K562 (cell line): Measurements from ENCODE around the gene NOSIP. TPM values are rescaled to one million over a fixed set of nuclear protein-coding genes. Genes with fewer than 3 reads are reported as not detected.

Experiments used
- ARID2 ChIP-seq: fragments of 450-650 bp; IDR thresholded peaks from 2 replicates; pipeline ENCODE4 v1.6.1; 2017; ENCODE audit warnings: antibody characterized with exemption, mild to moderate bottlenecking
- ASH1L ChIP-seq: fragments of 450-650 bp; IDR thresholded peaks from 2 replicates; pipeline ENCODE4 v1.6.1; 2018; ENCODE audit warnings: borderline replicate concordance, mild to moderate bottlenecking, low read depth; ENCODE audit not compliant: partially characterized antibody
- ATF1 ChIP-seq, 2 experiments: fragments of 450-650 bp in 1 of 2; IDR thresholded peaks; 2 replicates each; pipeline ENCODE4 v1.6.1; 2016; ENCODE audit warnings: missing compliant biosample characterization in 1 of 2, missing genetic modification characterization in 1 of 2
- CREM ChIP-seq: IDR thresholded peaks from 2 replicates; pipeline ENCODE4 v1.6.1; 2014; ENCODE audit warnings: antibody characterized with exemption, low read depth
- DDX20 ChIP-seq: fragments of 450-650 bp; IDR thresholded peaks from 2 replicates; pipeline ENCODE4 v1.6.1; 2016; ENCODE audit warnings: missing genetic modification characterization, low read depth, mild to moderate bottlenecking, missing compliant biosample characterization, moderate library complexity
- HCFC1 ChIP-seq: IDR thresholded peaks from 2 replicates; pipeline ENCODE4 v1.6.1; 2012; ENCODE audit warnings: low read depth, low read length, improper control_type of control experiment
- MCM7 ChIP-seq, 2 experiments: fragments of 450-650 bp; IDR thresholded peaks; 2 replicates each; pipeline ENCODE4 v1.6.1; 2016 to 2018
- PTTG1 ChIP-seq: fragments of 450-650 bp; IDR thresholded peaks from 2 replicates; pipeline ENCODE4 v1.6.1; 2016; ENCODE audit warnings: low read depth, mild to moderate bottlenecking, missing genetic modification characterization, missing compliant biosample characterization
- RHOXF2B ChIP-seq: fragments of 250-450 bp; sonication (Bioruptor Pico); conservative IDR thresholded peaks from 2 replicates; pipeline ENCODE4 v1.5.1; 2021
- SIRT6 ChIP-seq: IDR thresholded peaks from one replicate; pipeline ENCODE4 v1.6.1; 2012; ENCODE audit warnings: low read depth, mild to moderate bottlenecking, control low read depth, inconsistent platforms, low read length, moderate library complexity
- SMARCA5 ChIP-seq: fragments of 450-650 bp; IDR thresholded peaks from 2 replicates; pipeline ENCODE4 v1.6.1; 2016
- SMARCC2 ChIP-seq: fragments of 450-650 bp; IDR thresholded peaks from 2 replicates; pipeline ENCODE4 v1.6.1; 2017; ENCODE audit warnings: antibody characterized with exemption, moderate library complexity, mild to moderate bottlenecking, low read depth
- WHSC1 ChIP-seq: IDR thresholded peaks from one replicate; pipeline ENCODE4 v1.6.1; 2012; ENCODE audit warnings: low read length, control low read depth, inconsistent platforms
- ZNF175 ChIP-seq: fragments of 200-800 bp; sonication (Bioruptor generic); IDR thresholded peaks from 2 replicates; pipeline ENCODE4 v1.6.1; 2016; ENCODE audit warnings: low read depth, mild to moderate bottlenecking, missing genetic modification characterization, missing compliant biosample characterization
- ZNF41 ChIP-seq: fragments of 250-450 bp; sonication (Bioruptor Pico); conservative IDR thresholded peaks from 2 replicates; pipeline ENCODE4 v1.4.0; 2020; ENCODE audit warnings: mild to moderate bottlenecking
- ZNF699 ChIP-seq: fragments of 250-450 bp; sonication (Bioruptor Pico); IDR thresholded peaks from 2 replicates; pipeline ENCODE4 v1.8.0; 2021; ENCODE audit warnings: mild to moderate bottlenecking, moderate library complexity; ENCODE audit not compliant: insufficient replicate concordance
- polyA plus RNA-seq, 8 experiments: library from polyadenylated mRNA; depleted of rRNA in 4 of 8; stranded (reverse) in 5 of 8; unstranded in 3 of 8; fragments of >200 nt; fragmentation: Nextera tagmentation in 2 of 8; fragmentation: Illumina TruSeq in 1 of 8; extraction: Ambion mirVana in 2 of 8; extraction: Trizol in 1 of 8; gene quantifications; 2 replicates each; pipeline versions ENCODE4 v1.2.1 to v1.2.3, GENCODE V29; 2011 to 2014; ENCODE audit warnings: inconsistent platforms in 1 of 8, missing spikeins in 1 of 8
- total RNA-seq, 7 experiments: library from RNA; depleted of rRNA in 6 of 7; stranded (reverse); fragments of >200 nt in 6 of 7; fragmentation: Illumina TruSeq in 2 of 7; extraction: Trizol in 2 of 7; gene quantifications; 2 replicates each; pipeline versions ENCODE4 v1.2.1 to v1.2.3, GENCODE V29; 2011 to 2021; ENCODE audit warnings: low replicate concordance in 1 of 7
- TF ChIP-seq, protein P1 (sequence below): sonication (generic); formaldehyde crosslinking; IDR thresholded peaks from 2 replicates; pipeline ENCODE4 v1.8.0; 2023; ENCODE audit warnings: mild to moderate bottlenecking, missing genetic modification reagents
- TF ChIP-seq, protein P2 (sequence below): fragments of 250-450 bp; sonication (Bioruptor Pico); IDR thresholded peaks from 2 replicates; pipeline ENCODE4 v1.4.0; 2020; ENCODE audit warnings: borderline replicate concordance
- TF ChIP-seq, protein P3 (sequence below): fragments of 250-450 bp; sonication (Bioruptor Pico); IDR thresholded peaks from 2 replicates; pipeline ENCODE4 v1.4.0; 2020; ENCODE audit warnings: mild to moderate bottlenecking, moderate library complexity

NOSIP gene
- total and polyA plus RNA-seq, 9 of the 15 experiments (the other 6 are each of a cell fraction or from before 2014, with no cell fraction given) = 14.4 to 153 (median 79.9) TPM

DNA sequence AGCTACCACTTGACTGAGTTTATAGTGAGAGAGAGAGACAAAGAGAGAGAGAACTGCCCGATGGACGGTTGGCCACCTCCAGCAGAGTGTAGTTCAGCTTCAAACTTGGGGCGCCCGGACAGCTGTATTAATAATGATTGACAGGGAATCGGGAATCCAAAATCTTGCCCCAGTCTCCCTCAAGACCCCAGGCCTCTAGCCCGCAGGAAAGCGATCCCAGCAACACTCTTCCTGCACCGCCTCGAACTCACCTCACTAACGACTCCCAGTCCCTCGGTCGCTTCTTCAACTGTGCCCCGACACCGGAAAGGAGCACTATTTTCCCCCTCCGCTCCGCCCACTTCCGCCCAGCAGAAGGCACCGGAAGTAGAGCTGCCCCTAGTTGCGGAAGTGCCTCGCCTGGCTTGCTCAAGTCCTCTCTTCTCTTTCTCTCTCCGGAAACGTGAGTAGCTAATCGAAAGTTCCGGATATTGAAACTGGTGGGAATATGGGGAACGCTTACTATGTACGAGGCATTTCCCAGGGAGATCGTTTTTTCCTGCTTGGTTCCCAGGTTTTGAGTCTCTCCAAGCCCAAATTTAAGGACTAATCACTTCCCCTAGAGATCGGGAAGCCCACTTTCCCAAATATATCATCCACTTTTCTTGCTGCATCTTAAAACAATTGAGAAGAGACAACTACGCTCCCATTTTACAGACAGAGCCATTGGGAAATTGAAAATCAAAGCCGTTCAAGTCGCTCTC is at the start of gene NOSIP (continued):
- TF ChIP-seq, protein P1, sequence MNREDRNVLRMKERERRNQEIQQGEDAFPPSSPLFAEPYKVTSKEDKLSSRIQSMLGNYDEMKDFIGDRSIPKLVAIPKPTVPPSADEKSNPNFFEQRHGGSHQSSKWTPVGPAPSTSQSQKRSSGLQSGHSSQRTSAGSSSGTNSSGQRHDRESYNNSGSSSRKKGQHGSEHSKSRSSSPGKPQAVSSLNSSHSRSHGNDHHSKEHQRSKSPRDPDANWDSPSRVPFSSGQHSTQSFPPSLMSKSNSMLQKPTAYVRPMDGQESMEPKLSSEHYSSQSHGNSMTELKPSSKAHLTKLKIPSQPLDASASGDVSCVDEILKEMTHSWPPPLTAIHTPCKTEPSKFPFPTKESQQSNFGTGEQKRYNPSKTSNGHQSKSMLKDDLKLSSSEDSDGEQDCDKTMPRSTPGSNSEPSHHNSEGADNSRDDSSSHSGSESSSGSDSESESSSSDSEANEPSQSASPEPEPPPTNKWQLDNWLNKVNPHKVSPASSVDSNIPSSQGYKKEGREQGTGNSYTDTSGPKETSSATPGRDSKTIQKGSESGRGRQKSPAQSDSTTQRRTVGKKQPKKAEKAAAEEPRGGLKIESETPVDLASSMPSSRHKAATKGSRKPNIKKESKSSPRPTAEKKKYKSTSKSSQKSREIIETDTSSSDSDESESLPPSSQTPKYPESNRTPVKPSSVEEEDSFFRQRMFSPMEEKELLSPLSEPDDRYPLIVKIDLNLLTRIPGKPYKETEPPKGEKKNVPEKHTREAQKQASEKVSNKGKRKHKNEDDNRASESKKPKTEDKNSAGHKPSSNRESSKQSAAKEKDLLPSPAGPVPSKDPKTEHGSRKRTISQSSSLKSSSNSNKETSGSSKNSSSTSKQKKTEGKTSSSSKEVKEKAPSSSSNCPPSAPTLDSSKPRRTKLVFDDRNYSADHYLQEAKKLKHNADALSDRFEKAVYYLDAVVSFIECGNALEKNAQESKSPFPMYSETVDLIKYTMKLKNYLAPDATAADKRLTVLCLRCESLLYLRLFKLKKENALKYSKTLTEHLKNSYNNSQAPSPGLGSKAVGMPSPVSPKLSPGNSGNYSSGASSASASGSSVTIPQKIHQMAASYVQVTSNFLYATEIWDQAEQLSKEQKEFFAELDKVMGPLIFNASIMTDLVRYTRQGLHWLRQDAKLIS (CRISPR knock-in tag) = no peak
- no peak for TF ChIP-seq ZNF175 (CRISPR knock-in tag)
- no peak for TF ChIP-seq WHSC1
- peak; percentile 99 for TF ChIP-seq HCFC1
- no peak for TF ChIP-seq ZNF699
- TF ChIP-seq ATF1 (CRISPR knock-in tag; IDR thresholded peaks at IDR 0.05) = no peak
- TF ChIP-seq ATF1 (tag; IDR thresholded peaks at IDR 0.05) = peak; percentile 76
- TF ChIP-seq, protein P2, sequence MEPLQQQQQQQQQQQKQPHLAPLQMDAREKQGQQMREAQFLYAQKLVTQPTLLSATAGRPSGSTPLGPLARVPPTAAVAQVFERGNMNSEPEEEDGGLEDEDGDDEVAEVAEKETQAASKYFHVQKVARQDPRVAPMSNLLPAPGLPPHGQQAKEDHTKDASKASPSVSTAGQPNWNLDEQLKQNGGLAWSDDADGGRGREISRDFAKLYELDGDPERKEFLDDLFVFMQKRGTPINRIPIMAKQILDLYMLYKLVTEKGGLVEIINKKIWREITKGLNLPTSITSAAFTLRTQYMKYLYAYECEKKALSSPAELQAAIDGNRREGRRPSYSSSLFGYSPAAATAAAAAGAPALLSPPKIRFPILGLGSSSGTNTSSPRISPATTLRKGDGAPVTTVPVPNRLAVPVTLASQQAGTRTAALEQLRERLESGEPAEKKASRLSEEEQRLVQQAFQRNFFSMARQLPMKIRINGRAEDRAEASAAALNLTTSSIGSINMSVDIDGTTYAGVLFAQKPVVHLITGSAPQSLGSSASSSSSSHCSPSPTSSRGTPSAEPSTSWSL (CRISPR knock-in tag) = no peak
- TF ChIP-seq ARID2 = no peak
- TF ChIP-seq SMARCA5 = 0 out of 2 replicates have a peak, but pooled peaks have one; percentile 28
- no peak for TF ChIP-seq RHOXF2B (CRISPR knock-in tag)
- TF ChIP-seq, protein P3, sequence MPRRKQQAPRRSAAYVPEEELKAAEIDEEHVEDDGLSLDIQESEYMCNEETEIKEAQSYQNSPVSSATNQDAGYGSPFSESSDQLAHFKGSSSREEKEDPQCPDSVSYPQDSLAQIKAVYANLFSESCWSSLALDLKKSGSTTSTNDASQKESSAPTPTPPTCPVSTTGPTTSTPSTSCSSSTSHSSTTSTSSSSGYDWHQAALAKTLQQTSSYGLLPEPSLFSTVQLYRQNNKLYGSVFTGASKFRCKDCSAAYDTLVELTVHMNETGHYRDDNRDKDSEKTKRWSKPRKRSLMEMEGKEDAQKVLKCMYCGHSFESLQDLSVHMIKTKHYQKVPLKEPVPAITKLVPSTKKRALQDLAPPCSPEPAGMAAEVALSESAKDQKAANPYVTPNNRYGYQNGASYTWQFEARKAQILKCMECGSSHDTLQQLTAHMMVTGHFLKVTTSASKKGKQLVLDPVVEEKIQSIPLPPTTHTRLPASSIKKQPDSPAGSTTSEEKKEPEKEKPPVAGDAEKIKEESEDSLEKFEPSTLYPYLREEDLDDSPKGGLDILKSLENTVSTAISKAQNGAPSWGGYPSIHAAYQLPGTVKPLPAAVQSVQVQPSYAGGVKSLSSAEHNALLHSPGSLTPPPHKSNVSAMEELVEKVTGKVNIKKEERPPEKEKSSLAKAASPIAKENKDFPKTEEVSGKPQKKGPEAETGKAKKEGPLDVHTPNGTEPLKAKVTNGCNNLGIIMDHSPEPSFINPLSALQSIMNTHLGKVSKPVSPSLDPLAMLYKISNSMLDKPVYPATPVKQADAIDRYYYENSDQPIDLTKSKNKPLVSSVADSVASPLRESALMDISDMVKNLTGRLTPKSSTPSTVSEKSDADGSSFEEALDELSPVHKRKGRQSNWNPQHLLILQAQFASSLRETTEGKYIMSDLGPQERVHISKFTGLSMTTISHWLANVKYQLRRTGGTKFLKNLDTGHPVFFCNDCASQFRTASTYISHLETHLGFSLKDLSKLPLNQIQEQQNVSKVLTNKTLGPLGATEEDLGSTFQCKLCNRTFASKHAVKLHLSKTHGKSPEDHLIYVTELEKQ (CRISPR knock-in tag) = no peak
- no peak for TF ChIP-seq SMARCC2
- no peak for TF ChIP-seq PTTG1 (tag)
- TF ChIP-seq ASH1L = peak; percentile 81
- peak; percentile 77 for TF ChIP-seq CREM
- TF ChIP-seq MCM7 (IDR thresholded peaks at IDR 0.05) = no peak
- 0 out of 2 replicates have a peak, but pooled peaks have one; percentile 25 for TF ChIP-seq DDX20 (tag)
- TF ChIP-seq SIRT6 = no peak
- no peak for TF ChIP-seq ZNF41 (CRISPR knock-in tag)
